K562 (cell line): ENCODE data around the gene SETD4. TPM values are rescaled to one million over a fixed set of nuclear protein-coding genes. Genes with fewer than 3 reads are reported as not detected.

Experiments
- CBX5 ChIP-seq: IDR thresholded peaks from 2 replicates; pipeline ENCODE4 v1.6.1; 2014; ENCODE audit warnings: low read depth, borderline replicate concordance
- GATAD2A ChIP-seq: fragments of 450-650 bp; IDR thresholded peaks from 2 replicates; pipeline ENCODE4 v1.6.1; 2017
- GTF2E2 ChIP-seq: fragments of 200-800 bp; sonication (Bioruptor generic); IDR thresholded peaks from 2 replicates; pipeline ENCODE4 v1.6.1; 2016; ENCODE audit warnings: missing genetic modification characterization, missing compliant biosample characterization
- POU5F1 ChIP-seq: fragments of 150-350 bp; IDR thresholded peaks from 2 replicates; pipeline ENCODE4 v1.6.1; 2014; ENCODE audit warnings: borderline replicate concordance, low read length, low read depth, mild to moderate bottlenecking; ENCODE audit not compliant: partially characterized antibody
- RBM25 ChIP-seq: fragments of 200-400 bp; formaldehyde crosslinking; IDR thresholded peaks from 2 replicates; pipeline ENCODE4 v1.6.1; 2018; ENCODE audit warnings: low read length, low read depth, moderate library complexity; ENCODE audit not compliant: severe bottlenecking
- SRSF3 ChIP-seq: fragments of 200-400 bp; formaldehyde crosslinking; IDR thresholded peaks from 2 replicates; pipeline ENCODE4 v1.6.1; 2016; ENCODE audit warnings: mild to moderate bottlenecking, low read length, moderate library complexity; ENCODE audit not compliant: insufficient read depth
- ZBED1 ChIP-seq: IDR thresholded peaks from 2 replicates; pipeline ENCODE4 v1.6.1; 2014
- polyA plus RNA-seq, 8 experiments: library from polyadenylated mRNA; depleted of rRNA in 4 of 8; stranded (reverse) in 5 of 8; unstranded in 3 of 8; fragments of >200 nt; fragmentation: Nextera tagmentation in 2 of 8; fragmentation: Illumina TruSeq in 1 of 8; extraction: Ambion mirVana in 2 of 8; extraction: Trizol in 1 of 8; gene quantifications; 2 replicates each; pipeline versions ENCODE4 v1.2.1 to v1.2.3, GENCODE V29; 2011 to 2014; ENCODE audit warnings: inconsistent platforms in 1 of 8, missing spikeins in 1 of 8
- total RNA-seq, 7 experiments: library from RNA; depleted of rRNA in 6 of 7; stranded (reverse); fragments of >200 nt in 6 of 7; fragmentation: Illumina TruSeq in 2 of 7; extraction: Trizol in 2 of 7; gene quantifications; 2 replicates each; pipeline versions ENCODE4 v1.2.1 to v1.2.3, GENCODE V29; 2011 to 2021; ENCODE audit warnings: low replicate concordance in 1 of 7
- TF ChIP-seq, protein P1 (sequence below), 3 experiments: fragments of 200-800 bp in 1 of 3; fragments of 250-450 bp in 1 of 3; fragments of 450-650 bp in 1 of 3; sonication (Bioruptor Pico) in 1 of 3; sonication (Bioruptor generic) in 1 of 3; formaldehyde crosslinking in 1 of 3; IDR thresholded peaks; 2 replicates each; pipeline versions ENCODE4 v1.6.1 to v1.8.0; 2016 to 2022; ENCODE audit warnings: mild to moderate bottlenecking in 2 of 3, missing genetic modification characterization in 2 of 3, missing compliant biosample characterization in 1 of 3, moderate library complexity in 1 of 3
- TF ChIP-seq, protein P2 (sequence below): IDR thresholded peaks from 2 replicates; pipeline ENCODE4 v1.6.1; 2011; ENCODE audit not compliant: insufficient read length; ENCODE audit errors: extremely low read depth
- TF ChIP-seq, protein P3 (sequence below), 2 experiments: IDR thresholded peaks; 2 replicates each; pipeline ENCODE4 v1.6.1; 2011; ENCODE audit warnings: borderline replicate concordance in 1 of 2, control low read depth in 1 of 2, low read depth in 1 of 2, low read length in 1 of 2, mild to moderate bottlenecking in 1 of 2, mixed read lengths in 1 of 2, moderate library complexity in 1 of 2; ENCODE audit not compliant: insufficient read depth in 1 of 2, insufficient read length in 1 of 2, poor library complexity in 1 of 2, severe bottlenecking in 1 of 2; ENCODE audit errors: extremely low read depth in 1 of 2
- TF ChIP-seq, protein P4 (sequence below): fragments of 250-450 bp; sonication (Bioruptor Pico); IDR thresholded peaks from 2 replicates; pipeline ENCODE4 v1.4.0; 2020; ENCODE audit warnings: mild to moderate bottlenecking, moderate library complexity, borderline replicate concordance
- TF ChIP-seq, protein P5 (sequence below): fragments of 450-650 bp; formaldehyde crosslinking; IDR thresholded peaks from 2 replicates; pipeline ENCODE4 v1.4.0; 2022; ENCODE audit warnings: missing genetic modification characterization
- TF ChIP-seq, protein P6 (sequence below), 3 experiments: fragments of 200-800 bp in 1 of 3; sonication (Bioruptor generic) in 1 of 3; sonication (generic) in 1 of 3; formaldehyde crosslinking in 1 of 3; IDR thresholded peaks; 2 replicates each; pipeline versions ENCODE4 v1.6.1 to v1.8.0; 2016 to 2022; ENCODE audit warnings: mild to moderate bottlenecking in 2 of 3, missing compliant biosample characterization in 2 of 3, missing genetic modification characterization in 2 of 3, missing genetic modification reagents in 1 of 3

SETD4 gene
- total and polyA plus RNA-seq, 9 of the 15 experiments (the other 6 are each of a cell fraction or from before 2014, with no cell fraction given), result 16.1 to 51.3 (median 25.7) TPM

DNA sequence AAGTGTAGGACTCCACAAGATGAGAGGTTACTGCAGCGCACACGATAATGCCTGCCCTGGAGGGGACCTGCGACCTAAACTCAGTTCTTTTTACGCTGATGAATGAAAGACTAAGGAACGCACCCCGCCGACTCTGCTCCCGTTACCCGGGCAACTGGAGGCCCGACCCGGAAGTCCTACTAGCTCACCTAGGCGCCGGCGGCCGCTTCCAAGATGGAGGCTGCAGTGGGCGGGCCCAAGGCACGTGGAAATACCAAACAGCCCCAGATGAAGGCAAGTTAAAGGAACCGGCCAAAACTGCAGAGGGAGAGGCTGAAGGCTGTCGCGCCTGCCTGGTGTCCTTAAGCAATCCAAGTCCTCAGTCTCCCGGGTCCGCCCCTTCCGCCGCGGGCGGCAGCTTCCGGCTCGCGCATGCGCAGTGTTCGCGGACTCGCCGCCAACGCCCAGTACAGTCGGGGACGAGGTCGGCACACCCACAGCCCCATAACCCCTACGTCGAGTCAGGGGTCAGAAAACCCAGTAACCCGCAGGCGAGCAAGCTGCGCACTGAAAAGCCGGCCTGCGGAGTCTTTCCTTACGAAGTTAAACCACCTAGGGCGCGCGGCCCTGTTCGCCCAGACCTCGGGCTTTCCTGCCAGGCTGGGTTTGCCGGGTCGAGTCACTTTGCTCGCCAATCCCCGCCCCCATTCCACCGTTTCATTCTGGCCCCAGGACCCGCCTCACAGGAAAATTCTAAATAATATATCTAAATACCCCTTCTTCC is at the start of gene SETD4 (continued):
- TF ChIP-seq, protein P1, sequence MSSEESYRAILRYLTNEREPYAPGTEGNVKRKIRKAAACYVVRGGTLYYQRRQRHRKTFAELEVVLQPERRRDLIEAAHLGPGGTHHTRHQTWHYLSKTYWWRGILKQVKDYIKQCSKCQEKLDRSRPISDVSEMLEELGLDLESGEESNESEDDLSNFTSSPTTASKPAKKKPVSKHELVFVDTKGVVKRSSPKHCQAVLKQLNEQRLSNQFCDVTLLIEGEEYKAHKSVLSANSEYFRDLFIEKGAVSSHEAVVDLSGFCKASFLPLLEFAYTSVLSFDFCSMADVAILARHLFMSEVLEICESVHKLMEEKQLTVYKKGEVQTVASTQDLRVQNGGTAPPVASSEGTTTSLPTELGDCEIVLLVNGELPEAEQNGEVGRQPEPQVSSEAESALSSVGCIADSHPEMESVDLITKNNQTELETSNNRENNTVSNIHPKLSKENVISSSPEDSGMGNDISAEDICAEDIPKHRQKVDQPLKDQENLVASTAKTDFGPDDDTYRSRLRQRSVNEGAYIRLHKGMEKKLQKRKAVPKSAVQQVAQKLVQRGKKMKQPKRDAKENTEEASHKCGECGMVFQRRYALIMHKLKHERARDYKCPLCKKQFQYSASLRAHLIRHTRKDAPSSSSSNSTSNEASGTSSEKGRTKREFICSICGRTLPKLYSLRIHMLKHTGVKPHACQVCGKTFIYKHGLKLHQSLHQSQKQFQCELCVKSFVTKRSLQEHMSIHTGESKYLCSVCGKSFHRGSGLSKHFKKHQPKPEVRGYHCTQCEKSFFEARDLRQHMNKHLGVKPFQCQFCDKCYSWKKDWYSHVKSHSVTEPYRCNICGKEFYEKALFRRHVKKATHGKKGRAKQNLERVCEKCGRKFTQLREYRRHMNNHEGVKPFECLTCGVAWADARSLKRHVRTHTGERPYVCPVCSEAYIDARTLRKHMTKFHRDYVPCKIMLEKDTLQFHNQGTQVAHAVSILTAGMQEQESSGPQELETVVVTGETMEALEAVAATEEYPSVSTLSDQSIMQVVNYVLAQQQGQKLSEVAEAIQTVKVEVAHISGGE (CRISPR knock-in tag; IDR thresholded peaks at IDR 0.05), result peak in 1 of 3 experiments; percentile 76; a peak in 2 of 6 replicates
- TF ChIP-seq, protein P2, sequence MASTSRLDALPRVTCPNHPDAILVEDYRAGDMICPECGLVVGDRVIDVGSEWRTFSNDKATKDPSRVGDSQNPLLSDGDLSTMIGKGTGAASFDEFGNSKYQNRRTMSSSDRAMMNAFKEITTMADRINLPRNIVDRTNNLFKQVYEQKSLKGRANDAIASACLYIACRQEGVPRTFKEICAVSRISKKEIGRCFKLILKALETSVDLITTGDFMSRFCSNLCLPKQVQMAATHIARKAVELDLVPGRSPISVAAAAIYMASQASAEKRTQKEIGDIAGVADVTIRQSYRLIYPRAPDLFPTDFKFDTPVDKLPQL, result no peak
- no peak for TF ChIP-seq GATAD2A
- TF ChIP-seq POU5F1, result peak; percentile 14
- TF ChIP-seq, protein P3, sequence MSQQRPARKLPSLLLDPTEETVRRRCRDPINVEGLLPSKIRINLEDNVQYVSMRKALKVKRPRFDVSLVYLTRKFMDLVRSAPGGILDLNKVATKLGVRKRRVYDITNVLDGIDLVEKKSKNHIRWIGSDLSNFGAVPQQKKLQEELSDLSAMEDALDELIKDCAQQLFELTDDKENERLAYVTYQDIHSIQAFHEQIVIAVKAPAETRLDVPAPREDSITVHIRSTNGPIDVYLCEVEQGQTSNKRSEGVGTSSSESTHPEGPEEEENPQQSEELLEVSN (IDR thresholded peaks at IDR 0.05; ENCODE audit: borderline replicate concordance in 1 of 2, extremely low read depth in 1 of 2, insufficient read depth in 1 of 2, insufficient read length in 1 of 2, low read depth in 1 of 2, low read length in 1 of 2, poor library complexity in 1 of 2, severe bottlenecking in 1 of 2), result peak; percentile 43 to 75
- no peak; the same call in 1 of the 2 replicates for TF ChIP-seq GTF2E2 (tag)
- TF ChIP-seq SRSF3, result no peak
- TF ChIP-seq, protein P4, sequence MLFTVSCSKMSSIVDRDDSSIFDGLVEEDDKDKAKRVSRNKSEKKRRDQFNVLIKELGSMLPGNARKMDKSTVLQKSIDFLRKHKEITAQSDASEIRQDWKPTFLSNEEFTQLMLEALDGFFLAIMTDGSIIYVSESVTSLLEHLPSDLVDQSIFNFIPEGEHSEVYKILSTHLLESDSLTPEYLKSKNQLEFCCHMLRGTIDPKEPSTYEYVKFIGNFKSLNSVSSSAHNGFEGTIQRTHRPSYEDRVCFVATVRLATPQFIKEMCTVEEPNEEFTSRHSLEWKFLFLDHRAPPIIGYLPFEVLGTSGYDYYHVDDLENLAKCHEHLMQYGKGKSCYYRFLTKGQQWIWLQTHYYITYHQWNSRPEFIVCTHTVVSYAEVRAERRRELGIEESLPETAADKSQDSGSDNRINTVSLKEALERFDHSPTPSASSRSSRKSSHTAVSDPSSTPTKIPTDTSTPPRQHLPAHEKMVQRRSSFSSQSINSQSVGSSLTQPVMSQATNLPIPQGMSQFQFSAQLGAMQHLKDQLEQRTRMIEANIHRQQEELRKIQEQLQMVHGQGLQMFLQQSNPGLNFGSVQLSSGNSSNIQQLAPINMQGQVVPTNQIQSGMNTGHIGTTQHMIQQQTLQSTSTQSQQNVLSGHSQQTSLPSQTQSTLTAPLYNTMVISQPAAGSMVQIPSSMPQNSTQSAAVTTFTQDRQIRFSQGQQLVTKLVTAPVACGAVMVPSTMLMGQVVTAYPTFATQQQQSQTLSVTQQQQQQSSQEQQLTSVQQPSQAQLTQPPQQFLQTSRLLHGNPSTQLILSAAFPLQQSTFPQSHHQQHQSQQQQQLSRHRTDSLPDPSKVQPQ (CRISPR knock-in tag), result no peak; the same call in 1 of the 2 replicates
- peak; percentile 44; the same call in 1 of the 2 replicates for TF ChIP-seq ZBED1
- peak; percentile 54; the same call in 1 of the 2 replicates for TF ChIP-seq CBX5
- TF ChIP-seq, protein P5, sequence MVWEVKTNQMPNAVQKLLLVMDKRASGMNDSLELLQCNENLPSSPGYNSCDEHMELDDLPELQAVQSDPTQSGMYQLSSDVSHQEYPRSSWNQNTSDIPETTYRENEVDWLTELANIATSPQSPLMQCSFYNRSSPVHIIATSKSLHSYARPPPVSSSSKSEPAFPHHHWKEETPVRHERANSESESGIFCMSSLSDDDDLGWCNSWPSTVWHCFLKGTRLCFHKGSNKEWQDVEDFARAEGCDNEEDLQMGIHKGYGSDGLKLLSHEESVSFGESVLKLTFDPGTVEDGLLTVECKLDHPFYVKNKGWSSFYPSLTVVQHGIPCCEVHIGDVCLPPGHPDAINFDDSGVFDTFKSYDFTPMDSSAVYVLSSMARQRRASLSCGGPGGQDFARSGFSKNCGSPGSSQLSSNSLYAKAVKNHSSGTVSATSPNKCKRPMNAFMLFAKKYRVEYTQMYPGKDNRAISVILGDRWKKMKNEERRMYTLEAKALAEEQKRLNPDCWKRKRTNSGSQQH (CRISPR knock-in tag), result 0 out of 2 replicates have a peak, but pooled peaks have one; percentile 13
- TF ChIP-seq, protein P6, sequence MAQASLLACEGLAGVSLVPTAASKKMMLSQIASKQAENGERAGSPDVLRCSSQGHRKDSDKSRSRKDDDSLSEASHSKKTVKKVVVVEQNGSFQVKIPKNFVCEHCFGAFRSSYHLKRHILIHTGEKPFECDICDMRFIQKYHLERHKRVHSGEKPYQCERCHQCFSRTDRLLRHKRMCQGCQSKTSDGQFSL (CRISPR knock-in tag; IDR thresholded peaks at IDR 0.05), result no peak
- TF ChIP-seq, protein P6 (tag; IDR thresholded peaks at IDR 0.05), result no peak
- no peak for TF ChIP-seq RBM25
